Stimulated activated naive CD4-positive, alpha-beta T cell treated with Interleukin-2 at 50 U/mL for 16 hours (primary cell): ENCODE data around the gene CDYL.

Source experiments
- DNase-seq: peaks from one replicate; lab custom pipeline; 2025; lab: John Stamatoyannopoulos, UW

CDYL gene

DNA sequence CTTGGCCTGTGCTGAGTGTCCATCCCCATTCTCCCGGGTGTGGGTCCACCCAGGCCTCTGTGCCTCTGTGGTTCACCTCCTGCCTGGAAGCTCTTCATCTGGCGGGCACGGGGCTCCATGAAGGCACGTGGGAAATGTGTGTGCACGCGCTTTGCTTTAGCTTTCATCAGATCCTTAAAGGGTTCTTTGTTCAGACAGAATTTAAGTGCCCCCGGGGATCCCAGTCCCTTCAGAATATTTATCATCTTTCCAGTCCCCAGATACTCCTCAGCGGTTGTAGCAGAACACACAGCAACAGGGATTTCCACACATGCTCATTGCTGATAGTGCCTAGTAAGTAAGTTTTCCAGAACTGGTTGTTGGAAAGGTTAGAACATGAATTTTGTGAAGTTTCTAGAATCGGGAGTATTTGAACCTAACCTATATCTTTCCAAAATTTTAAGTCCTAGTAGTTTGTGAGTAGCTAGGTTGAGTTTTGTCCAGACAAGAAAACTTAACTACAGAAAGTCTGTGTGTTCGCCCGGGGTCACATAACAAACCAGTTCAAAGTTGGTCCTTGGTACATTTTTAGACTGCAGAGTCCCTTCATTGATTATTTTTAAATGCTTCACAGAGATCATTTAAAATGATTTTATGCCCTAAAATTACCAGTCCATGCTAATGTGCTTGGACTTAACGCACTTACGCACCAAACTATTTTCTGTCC, 159.9 kb downstream of the CDYL start:
- no peak for DNase-seq

DNA sequence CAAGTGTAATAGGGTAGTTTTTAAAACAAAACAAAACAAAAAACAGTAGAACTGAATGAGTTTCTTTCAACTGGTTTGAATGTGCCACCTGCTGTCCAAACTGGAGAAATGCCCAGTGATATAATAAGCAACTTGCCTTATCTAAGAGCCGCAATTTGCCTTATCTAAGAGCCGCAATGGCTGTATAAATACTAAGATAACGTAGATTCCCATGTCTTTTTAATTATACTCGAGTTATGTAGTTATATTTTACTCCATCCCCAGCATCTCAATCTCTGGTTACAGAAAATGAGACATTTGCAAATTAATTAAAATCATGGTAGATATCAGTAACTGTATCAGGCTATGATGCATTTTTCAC, 160.5 kb downstream of the CDYL start:
- DNase-seq: no peak

DNA sequence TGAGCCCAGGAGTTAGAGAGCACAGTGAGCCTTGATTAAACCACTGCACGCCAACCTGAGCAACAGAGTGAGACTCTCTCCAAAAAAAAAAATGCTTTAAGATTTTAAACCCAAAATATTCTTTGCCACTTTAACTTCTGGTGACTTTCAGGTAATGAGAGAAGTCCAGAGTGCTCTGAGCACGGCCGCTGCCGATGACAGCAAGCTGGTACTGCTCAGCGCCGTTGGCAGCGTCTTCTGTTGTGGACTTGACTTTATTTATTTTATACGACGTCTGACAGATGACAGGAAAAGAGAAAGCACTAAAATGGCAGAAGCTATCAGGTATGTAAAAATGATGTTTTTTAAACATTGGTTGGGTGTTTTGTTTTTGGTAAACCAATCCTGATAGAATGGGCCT, 161.2 kb downstream of the CDYL start:
- no peak for DNase-seq

DNA sequence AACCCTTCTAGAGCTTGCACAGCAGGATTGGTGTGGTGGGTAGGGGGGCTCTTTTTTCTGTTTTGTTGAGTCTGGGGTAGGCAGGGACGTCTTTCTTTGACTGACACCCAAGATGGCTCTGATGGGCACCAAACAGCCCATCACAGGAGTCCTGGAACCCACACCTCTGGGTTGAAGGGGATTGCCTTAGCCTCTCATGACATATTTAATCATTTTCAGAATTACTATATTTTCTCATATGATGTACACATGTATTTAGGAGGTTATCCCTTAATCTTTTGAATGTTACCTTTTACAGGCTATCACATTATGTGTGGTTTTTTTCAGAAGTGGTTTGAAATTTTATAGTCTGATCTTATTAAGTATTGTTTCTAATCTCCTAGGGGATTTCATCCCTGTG, 163.0 kb downstream of the CDYL start:
- DNase-seq: no peak

DNA sequence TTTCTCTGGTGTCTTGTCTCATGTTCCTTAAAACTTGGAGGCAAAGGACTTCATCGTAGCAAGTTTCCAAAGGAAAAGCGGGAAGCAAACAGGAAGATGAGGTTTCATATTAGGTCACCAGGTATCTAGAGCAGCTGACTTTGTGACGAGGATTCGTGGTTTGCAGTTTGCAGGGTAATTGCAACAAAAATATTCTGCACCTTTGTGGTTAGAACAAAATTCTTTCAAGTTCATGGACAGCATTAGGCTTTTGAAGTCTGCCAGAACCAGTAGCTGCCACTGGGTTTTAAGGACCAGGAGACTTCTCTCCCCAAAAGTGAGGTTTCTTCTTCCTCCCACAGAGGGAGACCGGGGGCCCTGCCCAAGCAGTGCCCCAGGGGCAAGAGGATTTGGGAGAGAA, 164.2 kb downstream of the CDYL start:
- DNase-seq: no peak

DNA sequence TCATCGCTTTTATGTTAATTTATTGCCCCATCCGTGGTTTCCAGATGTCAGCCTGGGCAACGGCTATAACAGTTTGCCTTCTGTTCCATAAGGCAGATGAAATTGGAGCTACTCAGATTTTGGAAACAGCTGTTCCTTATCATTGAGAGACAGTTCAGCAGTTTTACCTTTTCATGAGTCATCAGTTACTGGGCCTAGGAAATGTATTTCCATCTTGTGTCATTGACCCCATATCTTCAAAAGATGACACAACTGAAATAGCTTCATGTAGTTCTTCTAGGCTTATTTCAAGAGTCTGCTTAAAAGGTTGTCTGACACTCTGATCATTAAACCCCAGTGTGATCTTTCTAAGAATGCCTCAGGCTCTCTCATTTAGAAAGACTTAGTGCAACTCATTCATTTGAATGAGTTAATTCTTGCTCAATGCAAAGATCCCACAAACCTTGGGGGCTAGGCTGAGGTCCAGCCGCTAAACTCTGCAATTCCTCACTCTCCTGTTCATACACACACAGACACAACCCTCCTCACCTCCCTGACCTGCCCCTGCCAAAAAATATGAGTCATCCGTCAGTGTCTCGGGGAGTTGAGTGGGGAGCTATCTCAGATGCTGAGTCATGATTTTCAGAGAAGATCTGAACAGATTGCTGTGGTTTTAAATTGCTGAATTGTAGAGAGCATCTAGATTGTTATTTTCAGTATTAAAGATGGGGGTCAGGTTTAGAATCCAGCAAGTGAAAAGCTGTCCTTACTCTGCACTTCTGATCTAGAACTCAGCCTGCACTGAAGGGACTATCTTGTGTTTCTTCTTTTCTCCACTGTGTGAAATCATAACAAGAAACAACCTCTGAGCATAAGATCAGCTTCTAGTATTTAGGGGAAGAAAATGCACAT, 165.8 kb downstream of the CDYL start:
- DNase-seq: peak; percentile 54

DNA sequence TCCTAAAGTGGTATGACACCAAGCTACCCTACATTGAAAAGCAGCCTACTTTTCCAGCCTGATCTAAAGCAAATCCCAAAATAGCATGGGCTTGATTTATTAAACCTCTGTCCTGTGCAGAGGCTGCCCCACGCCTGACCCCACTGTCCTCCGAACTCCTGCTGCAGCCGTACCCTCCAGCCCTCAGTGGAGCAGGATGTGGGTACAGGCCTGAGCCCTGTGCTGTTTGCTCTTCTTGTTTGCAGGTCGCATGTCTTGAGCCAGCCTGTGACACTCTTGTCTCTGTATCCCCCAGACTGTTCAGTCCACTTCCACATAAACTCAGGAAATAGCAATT, 166.4 kb downstream of the CDYL start:
- no peak for DNase-seq

DNA sequence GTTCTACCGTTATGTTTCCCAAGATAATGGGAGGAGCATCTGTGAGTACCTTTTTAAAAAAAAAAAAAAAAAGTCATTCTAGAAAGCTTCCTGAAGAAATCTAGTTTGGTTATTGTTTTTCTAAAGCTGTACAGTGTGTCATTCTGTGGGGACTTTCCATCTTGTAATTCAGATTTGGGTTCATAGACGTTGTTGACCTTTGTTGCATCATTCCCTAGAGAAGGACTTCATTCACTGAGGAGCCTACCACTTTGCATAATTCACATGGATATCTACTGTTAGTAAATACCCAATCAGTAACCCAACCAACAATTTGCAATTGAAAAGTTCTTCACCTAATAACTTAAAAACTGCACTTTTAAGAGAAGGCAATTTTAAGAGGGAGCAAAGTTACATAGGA, 167.5 kb downstream of the CDYL start:
- DNase-seq: no peak

DNA sequence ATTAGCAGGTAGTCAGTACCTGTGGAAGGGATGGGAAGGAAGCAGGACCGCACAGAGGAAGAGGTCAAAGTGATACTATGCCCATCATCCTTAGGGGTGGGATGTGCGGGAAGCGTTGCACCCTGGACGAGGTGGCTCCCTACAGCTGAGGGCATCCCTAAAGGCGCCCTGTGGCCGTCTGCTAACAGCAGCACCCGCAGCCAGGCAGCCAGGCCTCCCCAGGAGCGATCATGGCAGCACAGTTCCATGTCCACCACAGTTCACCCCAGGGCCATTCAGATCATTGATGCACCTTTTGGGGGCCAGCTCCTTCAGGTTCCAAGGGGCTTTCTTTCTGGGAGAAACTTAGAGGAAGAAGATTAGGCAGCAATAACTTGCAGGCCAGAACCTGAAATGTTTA, 168.1 kb downstream of the CDYL start:
- DNase-seq: no peak

DNA sequence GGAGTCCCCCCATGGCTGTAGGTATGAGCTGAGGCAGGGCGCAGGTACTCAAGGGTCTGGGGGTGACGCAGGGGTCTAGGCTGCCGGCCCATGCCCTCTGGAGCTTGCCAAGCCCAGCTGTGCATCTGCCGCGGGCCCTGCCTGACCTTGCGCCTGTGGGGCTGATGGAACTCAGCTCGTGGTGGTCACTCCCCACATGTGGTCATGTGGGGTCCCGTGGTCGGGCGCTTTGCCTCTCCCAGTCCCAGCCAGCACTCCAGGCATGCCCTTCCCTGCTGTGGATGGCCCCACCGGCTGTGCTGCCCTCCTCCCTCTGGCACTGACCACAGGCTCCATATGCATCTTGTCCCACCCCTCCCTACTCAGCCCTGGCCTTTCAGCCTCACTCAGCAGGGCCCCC, 170.3 kb downstream of the CDYL start:
- DNase-seq: no peak

DNA sequence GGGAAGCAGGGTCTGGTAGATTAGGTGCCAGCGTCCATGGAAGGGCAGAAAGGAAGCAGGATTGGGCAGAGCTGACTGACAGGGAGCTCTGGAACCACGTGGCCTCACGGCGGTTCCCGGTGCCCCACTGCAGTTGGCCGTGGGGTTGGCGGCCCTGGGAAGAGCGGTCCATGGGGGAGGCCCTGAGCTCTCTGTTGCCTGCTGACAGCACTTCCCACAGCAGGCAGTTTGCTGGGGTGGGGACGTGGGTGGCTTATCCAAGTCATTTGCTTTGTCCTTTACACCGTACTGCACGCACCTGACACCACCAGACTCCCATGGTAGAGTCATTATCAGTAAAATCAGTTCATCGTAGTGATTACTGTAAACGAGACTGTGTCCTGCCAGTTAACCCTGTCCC, 171.5 kb downstream of the CDYL start:
- DNase-seq: no peak

DNA sequence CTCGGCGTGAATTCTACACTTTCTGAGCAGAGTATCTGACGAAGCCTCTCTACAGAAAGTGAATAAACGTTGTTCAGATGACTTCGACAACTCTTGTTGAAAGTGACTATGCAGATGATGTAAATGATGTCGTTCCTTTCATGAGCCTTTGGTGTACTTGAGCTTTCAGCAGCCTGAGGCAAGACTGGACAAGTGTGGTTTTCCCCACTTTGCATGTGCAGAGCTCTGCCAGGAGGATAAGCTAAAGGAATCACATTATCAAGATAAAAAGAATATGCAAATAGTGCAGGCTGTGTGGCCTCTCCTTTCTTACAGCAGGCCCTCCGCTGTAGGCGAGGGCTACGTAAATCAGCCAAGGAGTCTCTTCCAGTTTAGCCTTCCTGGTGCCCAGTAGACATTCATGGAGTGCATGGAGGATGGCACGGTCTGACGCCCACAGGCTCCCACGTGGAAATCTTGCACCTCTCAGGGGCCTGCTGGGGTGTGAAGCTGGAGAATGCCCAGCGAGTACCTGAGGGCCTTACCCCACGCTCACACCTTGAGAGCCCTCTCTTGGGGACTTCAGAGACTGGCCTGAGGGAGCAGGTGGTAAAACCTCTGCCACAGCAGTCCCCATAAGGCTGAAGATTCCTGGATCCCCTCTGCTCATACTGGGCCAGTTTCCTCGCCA, 172.7 kb downstream of the CDYL start:
- DNase-seq: no peak

DNA sequence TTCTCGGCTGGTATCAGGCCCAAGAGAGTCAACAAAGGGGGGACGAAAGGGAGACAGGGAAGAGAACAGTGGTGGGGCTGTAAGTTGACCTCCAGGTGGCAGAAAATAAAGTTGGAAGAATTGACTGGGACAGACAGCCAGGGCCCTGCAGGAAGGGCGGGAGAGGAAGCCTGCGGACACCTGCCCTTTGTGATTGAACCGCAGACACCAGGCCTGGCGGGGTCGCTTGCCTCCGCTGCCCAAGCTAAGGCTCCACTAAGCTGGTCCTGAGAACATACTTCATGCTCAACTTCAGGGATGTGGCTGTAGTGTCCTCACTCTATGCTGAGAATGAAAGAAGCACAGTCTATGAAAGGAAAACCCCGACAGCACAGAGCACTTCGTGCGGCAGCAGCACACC, 173.9 kb downstream of the CDYL start:
- DNase-seq: no peak

DNA sequence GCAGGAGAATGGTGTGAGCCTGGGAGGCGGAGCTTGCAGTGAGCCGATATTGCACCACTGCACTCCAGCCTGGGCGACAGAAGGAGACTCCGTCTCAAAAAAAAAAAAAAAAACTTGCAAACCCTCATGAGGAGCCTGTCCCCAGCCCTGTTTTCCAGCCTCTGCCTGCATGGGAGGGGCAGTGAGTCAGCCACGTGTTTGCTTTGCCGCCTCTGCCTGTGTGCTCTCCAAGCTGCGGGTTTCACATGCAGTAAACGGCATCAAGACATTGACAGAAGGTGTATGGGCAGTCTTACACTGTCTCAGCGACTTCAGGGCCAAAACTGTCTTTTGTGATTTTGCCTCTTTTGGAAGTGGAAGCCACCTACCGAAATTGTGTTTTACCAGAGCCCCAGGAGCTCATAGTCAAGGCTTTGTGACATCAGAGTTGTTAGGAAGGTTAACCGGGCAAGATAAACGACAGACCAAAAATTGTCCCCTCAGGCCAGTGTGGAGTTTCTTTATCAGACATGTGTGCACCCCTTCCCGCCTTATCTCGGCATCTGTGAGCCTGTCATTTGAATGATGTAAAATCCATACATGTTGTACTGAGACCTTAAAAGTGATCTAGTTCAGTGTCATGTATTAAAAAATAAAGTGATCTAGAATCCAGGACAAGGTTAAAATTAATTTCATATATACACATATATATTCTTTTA, 174.8 kb downstream of the CDYL start:
- DNase-seq: no peak

DNA sequence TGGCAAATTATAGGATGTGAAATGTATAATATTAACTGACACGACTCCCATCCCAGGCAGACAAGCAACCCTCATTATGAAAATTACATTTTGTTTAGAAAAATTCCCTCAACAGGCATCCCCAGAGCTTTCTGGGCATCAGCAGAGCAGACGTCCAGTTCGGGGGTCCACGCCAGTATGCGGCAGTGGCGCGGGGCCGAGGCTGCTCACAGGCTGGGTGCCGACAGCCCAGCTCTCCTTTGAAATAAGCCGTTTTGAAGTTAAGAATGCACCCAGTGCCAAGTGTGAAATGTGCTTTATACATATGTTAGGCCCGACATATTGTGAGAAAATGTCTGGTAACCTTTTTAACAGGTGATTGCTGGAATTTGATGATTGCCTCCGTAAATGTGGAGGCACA, 177.2 kb downstream of the CDYL start:
- DNase-seq: no peak

DNA sequence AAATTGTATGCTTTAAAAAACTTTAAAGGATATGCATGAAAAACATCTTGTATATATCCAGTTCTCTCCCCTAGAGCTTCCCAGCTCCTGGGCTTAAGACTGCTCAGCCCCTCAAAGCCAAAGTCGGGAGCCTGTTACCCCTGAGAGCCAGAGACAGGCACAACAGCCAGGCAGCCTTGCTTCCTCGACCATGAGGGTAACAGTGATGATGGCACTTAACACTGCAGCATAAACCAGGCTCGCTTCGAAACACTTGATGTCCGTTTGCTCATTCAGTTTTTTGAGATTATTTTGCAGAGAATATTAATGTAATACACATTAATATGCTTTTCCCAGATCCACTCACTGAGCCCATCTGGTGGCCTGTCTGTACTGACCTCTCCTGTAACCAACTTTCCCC, 180.4 kb downstream of the CDYL start:
- DNase-seq: no peak

DNA sequence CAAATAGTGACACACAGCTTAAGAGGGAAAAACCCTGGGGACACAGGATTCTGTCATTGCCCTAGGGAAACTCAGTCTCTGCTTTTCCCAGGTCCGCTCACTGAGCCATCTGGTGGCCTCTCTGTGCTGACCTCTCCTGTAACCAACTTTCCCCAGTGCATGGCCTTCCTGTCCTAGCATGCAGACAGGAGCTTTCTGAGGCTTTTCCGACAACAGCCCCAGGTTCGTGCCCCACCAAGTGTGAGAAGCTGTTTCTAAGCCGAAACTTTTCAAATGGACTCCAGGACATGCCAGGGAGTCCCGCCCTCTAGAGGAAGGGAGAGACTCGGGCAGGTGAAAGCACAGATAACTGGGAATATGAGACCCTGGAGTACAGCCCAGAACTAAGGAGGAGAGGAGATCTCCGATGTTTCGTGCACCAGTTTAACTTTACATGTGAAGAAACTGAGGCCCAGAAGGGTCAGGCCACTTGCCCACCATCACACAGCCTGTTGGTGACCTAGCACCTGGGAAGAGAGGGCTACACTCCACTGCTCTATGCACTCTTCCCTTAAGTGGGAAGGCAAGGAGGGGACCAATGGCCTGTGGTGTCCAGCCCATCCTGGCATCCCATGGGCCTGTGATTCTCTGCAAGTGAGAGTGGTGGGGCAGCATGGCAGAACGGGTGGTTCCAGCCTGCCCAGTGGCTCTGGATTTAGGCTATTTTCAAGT, 181.5 kb downstream of the CDYL start:
- no peak for DNase-seq

DNA sequence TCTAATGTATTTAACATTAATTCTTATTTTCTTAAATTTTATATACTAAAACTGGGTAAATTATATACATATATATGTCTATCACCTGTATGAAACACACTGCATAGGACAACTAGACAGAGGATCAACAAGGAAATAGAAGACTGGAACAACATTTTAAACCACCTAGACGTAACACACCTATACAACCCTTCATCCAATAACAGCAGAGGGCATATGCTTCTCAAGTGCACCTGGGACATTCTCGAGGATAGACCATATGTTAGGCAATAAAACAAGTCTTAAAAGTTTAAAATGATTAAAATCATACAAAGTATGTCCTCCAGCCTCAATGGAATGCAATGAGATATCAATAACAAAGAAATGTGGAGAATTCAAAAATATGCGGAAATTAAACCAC, 182.4 kb downstream of the CDYL start:
- DNase-seq: no peak

DNA sequence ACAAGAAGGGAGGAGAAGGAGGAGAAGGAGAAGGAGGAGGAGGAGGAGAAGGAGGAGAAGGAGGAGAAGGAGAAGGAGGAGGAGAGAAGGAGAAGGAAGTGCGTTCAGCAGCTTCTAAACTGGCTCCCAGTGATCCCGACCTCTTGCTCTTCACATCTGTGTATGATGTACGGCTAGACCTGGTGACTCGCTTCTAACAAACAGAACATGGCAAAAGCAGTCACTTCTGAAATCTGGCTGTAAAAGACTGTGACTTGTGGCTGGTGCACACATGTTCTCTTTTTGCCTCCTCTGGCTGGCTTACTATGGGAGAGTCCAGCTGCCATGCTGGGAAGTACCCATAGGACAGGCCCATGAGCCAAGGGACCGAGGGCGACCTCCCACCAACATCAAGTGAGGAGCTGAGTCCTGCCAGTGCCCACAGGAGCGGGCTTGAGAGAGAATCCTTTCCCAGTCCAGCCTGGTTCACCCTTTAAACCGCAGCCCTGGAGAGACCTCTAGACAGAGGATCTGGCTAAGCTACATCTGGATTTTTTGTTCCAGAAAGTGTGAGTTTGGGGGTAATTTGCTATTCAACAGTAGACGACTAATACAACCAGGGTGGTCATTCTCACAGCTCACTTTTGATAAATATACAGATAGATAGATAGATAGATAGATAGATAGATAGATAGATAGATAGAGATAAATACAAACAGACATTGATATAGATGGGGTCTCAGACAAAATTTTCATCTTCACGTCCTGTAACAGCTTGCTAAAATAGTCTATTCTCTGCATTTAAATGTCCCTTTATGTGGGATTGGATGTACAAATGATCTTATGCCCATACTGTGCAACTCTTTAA, 185.3 kb downstream of the CDYL start:
- no peak for DNase-seq

DNA sequence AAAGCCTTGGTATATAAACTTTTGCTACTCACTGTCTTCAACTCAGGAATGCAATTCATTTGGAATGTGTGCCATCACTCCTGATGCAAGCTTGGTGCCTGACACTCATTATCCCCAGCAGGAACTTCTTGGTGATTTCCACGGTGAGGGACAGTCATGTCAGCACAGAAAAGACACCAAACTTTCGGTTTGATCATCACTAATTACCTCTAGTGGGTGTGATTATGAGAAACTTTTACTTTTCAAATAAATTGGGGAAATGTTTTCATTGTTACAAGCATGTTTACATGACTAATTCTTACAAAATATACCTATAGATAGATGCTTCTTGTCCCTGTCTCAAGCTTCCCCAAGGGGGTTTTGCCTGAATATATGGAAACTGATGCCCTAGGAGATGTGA, 186.7 kb downstream of the CDYL start:
- no peak for DNase-seq
